PC-3 (cell line): Measurements from ENCODE around the gene TOMM40. TPM values are rescaled to one million over a fixed set of nuclear protein-coding genes. Genes with fewer than 3 reads are reported as not detected.
"Not testable (repeated sequence)": the region's sequence is repeated elsewhere in the genome, so short reads cannot be mapped to it uniquely, and the experiment has no call there.

ENCODE experiments used
- ATAC-seq: fragments of 200-7000 bp; cut with Tn5 transposase; 2 replicates; pipeline ENCODE4 v1.9.1; 2020; ENCODE audit warnings: mild to moderate bottlenecking, moderate library complexity
- BruUV-seq: library from RNA; stranded (reverse); fragments of 400-500 nt; replicated peaks from 2 replicates; lab custom pipeline; 2021; lab: Mats Ljungman, UMichigan
- CTCF ChIA-PET: fragments of 300-600 bp; sonication (Branson Sonifier 250); formaldehyde crosslinking; loops from one replicate; lab custom pipeline; 2022; ENCODE audit warnings: antibody characterized with exemption; lab: Charles Lee
- POLR2A ChIA-PET: fragments of 300-600 bp; sonication (Branson Sonifier 250); formaldehyde crosslinking; loops from one replicate; lab custom pipeline; 2022; ENCODE audit warnings: antibody characterized with exemption; ENCODE audit not compliant: unreplicated experiment; lab: Charles Lee
- DNase-seq: peaks from one replicate; pipeline ENCODE4 v3.0.0-alpha.2; 2015
- H2AFZ ChIP-seq: fragments of 300-600 bp; sonication (generic); 2 replicates; pipeline ENCODE4 v1.6.0; 2016; ENCODE audit warnings: antibody characterized with exemption, low read length
- H3F3A ChIP-seq: fragments of 300-600 bp; sonication (generic); one replicate; pipeline ENCODE4 v1.6.0; 2017; ENCODE audit warnings: antibody characterized with exemption, low read length, control low read depth, mild to moderate bottlenecking; ENCODE audit not compliant: unreplicated experiment
- H3K27ac ChIP-seq: fragments of 300-600 bp; sonication (generic); 2 replicates; pipeline ENCODE4 v1.5.1; 2016; ENCODE audit warnings: mild to moderate bottlenecking, low read length
- H3K27me3 ChIP-seq: fragments of 300-600 bp; sonication (generic); 2 replicates; pipeline ENCODE4 v1.6.1; 2016; ENCODE audit warnings: low read length, mixed read lengths
- H3K36me3 ChIP-seq: fragments of 300-600 bp; sonication (generic); 2 replicates; pipeline ENCODE4 v1.6.1; 2016; ENCODE audit warnings: low read depth, mixed run types, low read length, mixed read lengths
- H3K4me1 ChIP-seq: fragments of 300-600 bp; sonication (generic); 2 replicates; pipeline ENCODE4 v1.5.1; 2016; ENCODE audit warnings: low read length; ENCODE audit not compliant: insufficient read depth
- H3K4me2 ChIP-seq: fragments of 300-600 bp; sonication (generic); 2 replicates; pipeline ENCODE4 v1.6.0; 2016; ENCODE audit warnings: low read length
- H3K4me3 ChIP-seq: fragments of 300-600 bp; sonication (generic); 2 replicates; pipeline ENCODE4 v1.5.1; 2016; ENCODE audit warnings: mild to moderate bottlenecking, low read length, mixed read lengths
- H3K79me2 ChIP-seq: fragments of 300-600 bp; sonication (generic); 2 replicates; pipeline ENCODE4 v1.6.1; 2017; ENCODE audit warnings: low read length, mixed read lengths
- H3K9ac ChIP-seq: fragments of 300-600 bp; sonication (generic); 2 replicates; pipeline ENCODE4 v1.6.0; 2016; ENCODE audit warnings: mild to moderate bottlenecking, low read length
- H3K9me2 ChIP-seq: fragments of 300-600 bp; sonication (generic); replicated peaks from 2 replicates; pipeline ENCODE4 v1.6.1; 2016; ENCODE audit warnings: mixed run types, low read length, mixed read lengths
- H3K9me3 ChIP-seq: fragments of 300-600 bp; sonication (generic); 2 replicates; pipeline ENCODE4 v1.6.1; 2016; ENCODE audit warnings: low read length, mixed read lengths
- H4K20me1 ChIP-seq: fragments of 300-600 bp; sonication (generic); 2 replicates; pipeline ENCODE4 v1.6.1; 2016; ENCODE audit warnings: low read length, mixed read lengths
- EZH2 ChIP-seq: fragments of 300-600 bp; sonication (generic); IDR thresholded peaks from one replicate; pipeline ENCODE4 v1.6.1; 2017; ENCODE audit warnings: antibody characterized with exemption, mild to moderate bottlenecking, low read length; ENCODE audit not compliant: unreplicated experiment
- EZH2phosphoT487 ChIP-seq: fragments of 300-600 bp; sonication (generic); IDR thresholded peaks from 2 replicates; pipeline ENCODE4 v1.6.1; 2018; ENCODE audit warnings: mild to moderate bottlenecking, antibody characterized with exemption, low read length, borderline replicate concordance
- intact Hi-C: fragments of 100-400 bp; cut with micrococcal nuclease; formaldehyde crosslinking; loops from 2 replicates; pipeline ENCODE4 v1.9.0; 2023
- total RNA-seq: library from RNA; depleted of rRNA; stranded (reverse); fragments of >200 nt; gene quantifications from 2 replicates; pipeline ENCODE4 v1.2.3, GENCODE V29; 2014
- TF ChIP-seq, protein P1 (sequence below): fragments of 300-600 bp; sonication (generic); conservative IDR thresholded peaks from 2 replicates; pipeline ENCODE4 v1.5.1; 2017; ENCODE audit warnings: antibody characterized with exemption, low read depth, mild to moderate bottlenecking, low read length

Gene TOMM40
- total RNA-seq, 1 experiment from 2014 or later, result 190 TPM

DNA sequence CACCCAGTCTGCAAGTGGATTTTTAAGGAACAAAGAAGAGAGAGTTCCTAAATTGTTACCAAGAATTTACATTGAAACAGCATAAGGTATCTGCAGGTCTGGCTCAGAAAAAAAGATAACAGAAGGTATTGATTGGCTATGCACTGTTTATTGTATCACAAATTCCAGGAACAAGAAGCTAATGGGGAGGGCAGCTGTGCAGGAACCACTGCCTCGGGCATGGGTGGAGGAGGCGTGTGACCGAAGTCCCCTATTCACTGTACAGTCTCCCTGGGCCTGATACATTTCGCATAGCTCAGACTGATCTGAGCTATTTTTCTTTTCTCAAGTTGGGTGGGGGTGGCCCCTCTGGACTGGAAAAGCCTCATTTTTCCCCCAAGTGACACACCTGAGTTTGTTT lies 33.2 kb upstream of the TOMM40 start:
- intact Hi-C loops, result no loop called here
- Histone ChIP-seq H3K27ac (no peak overlapping the region), H4K20me1 (no peaks in the 10 kb centered on the region), H3K9me2 (no peaks in the 10 kb centered on the region), H3K9me3 (no peaks in the 10 kb centered on the region), H3K4me3 (no peak overlapping the region), H3K9ac (no peak overlapping the region), H3K4me1 (no peaks in the 10 kb centered on the region), H3K36me3 (no peaks in the 10 kb centered on the region), H3F3A (no peaks in the 10 kb centered on the region), H3K27me3 (no peaks in the 10 kb centered on the region), H3K79me2 (0 out of 2 replicates have a peak, but pooled peaks cover 5% of the 10 kb centered on the region), H2AFZ (no peak overlapping the region), H3K4me2 (no peak overlapping the region)
- ATAC-seq (no peak), DNase-seq (no peak)
- ChIA-PET CTCF (no interaction called here), POLR2A (no interaction called here)
- TF ChIP-seq EZH2phosphoT487 (no peak), EZH2 (no peak)
- TF ChIP-seq, protein P1, sequence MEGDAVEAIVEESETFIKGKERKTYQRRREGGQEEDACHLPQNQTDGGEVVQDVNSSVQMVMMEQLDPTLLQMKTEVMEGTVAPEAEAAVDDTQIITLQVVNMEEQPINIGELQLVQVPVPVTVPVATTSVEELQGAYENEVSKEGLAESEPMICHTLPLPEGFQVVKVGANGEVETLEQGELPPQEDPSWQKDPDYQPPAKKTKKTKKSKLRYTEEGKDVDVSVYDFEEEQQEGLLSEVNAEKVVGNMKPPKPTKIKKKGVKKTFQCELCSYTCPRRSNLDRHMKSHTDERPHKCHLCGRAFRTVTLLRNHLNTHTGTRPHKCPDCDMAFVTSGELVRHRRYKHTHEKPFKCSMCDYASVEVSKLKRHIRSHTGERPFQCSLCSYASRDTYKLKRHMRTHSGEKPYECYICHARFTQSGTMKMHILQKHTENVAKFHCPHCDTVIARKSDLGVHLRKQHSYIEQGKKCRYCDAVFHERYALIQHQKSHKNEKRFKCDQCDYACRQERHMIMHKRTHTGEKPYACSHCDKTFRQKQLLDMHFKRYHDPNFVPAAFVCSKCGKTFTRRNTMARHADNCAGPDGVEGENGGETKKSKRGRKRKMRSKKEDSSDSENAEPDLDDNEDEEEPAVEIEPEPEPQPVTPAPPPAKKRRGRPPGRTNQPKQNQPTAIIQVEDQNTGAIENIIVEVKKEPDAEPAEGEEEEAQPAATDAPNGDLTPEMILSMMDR, result no peak
- BruUV-seq, result no TSS peak

DNA sequence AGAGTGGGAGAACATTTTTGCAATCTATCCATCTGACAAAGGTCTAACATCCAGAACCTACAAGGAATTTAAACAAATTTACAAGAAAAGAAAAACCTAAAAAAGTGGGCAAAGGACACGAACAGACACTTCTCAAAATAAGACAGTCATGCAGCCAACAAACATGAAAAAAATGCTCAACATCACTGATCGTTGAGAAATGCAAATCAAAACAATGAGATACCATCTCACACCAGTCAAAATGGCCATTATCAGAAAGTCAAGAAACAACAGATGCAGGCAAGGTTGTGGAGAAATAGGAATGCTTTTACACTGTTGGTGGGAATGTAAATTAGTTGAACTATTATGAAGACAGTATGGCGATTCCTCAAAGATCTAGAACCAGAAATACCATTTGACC lies 29.5 kb upstream of the TOMM40 start:
- not testable (repeated sequence) for DNase-seq, BruUV-seq

DNA sequence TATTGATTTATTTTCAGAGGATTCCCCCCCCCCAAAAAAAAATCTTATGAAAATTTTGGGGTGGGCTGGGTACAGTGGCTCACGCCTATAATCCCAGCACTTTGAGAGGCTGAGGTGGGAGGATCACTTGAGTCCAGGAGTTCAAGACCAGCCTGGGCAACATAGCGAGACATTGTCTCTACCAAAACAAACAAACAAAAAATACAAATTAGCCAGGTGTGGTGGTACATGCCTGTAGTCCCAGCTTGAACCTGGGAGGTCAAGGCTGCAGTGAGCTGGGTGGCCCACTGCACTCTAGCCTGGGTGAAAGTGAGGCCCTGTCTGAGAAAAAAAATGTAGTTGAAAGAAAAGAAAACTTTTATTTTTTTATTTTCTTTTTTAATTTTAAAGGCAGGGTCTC lies 27.1 kb upstream of the TOMM40 start:
- no peak overlapping the region for H2AFZ ChIP-seq
- H3K4me1 ChIP-seq, result no peaks in the 10 kb centered on the region
- no peaks in the 10 kb centered on the region for H3F3A ChIP-seq
- ChIA-PET POLR2A (no interaction called here), CTCF (no interaction called here)
- no peak for ATAC-seq
- no peak for DNase-seq
- H3K4me2 ChIP-seq, result no peak overlapping the region
- H3K9me3 ChIP-seq, result no peaks in the 10 kb centered on the region
- no peaks in the 10 kb centered on the region for H3K27me3 ChIP-seq
- H3K9ac ChIP-seq, result no peak overlapping the region
- BruUV-seq, result no TSS peak
- intact Hi-C loops, result no loop called here
- H3K36me3 ChIP-seq, result no peaks in the 10 kb centered on the region
- H3K4me3 ChIP-seq, result no peak overlapping the region
- TF ChIP-seq, protein P1, result no peak
- no peak for TF ChIP-seq EZH2phosphoT487
- TF ChIP-seq EZH2, result no peak
- H3K27ac ChIP-seq, result no peak overlapping the region
- H3K9me2 ChIP-seq, result no peaks in the 10 kb centered on the region
- no peaks in the 10 kb centered on the region for H3K79me2 ChIP-seq
- H4K20me1 ChIP-seq, result no peaks in the 10 kb centered on the region

More for the DNA sequence above, 29.5 kb upstream of the TOMM40 start:
- H3K4me3 ChIP-seq, H2AFZ ChIP-seq, H3K9ac ChIP-seq, CTCF ChIA-PET, H3K27me3 ChIP-seq, H3K4me2 ChIP-seq, H3K79me2 ChIP-seq, H3F3A ChIP-seq, H3K9me3 ChIP-seq, H4K20me1 ChIP-seq, intact Hi-C loops, H3K9me2 ChIP-seq, ATAC-seq, POLR2A ChIA-PET, H3K27ac ChIP-seq, H3K4me1 ChIP-seq, H3K36me3 ChIP-seq: not testable (repeated sequence)
